OCI-LY7 (cell line): ENCODE data around the gene UEVLD. TPM values are rescaled to one million over a fixed set of nuclear protein-coding genes. Genes with fewer than 3 reads are reported as not detected.

Source experiments
- BruUV-seq: library from RNA; stranded (reverse); fragments of 400-500 nt; replicated peaks from 2 replicates; lab custom pipeline; 2021; lab: Mats Ljungman, UMichigan
- CTCF ChIA-PET: fragments of 300-600 bp; sonication (Branson Sonifier 250); formaldehyde crosslinking; loops from one replicate; lab custom pipeline; 2022; ENCODE audit warnings: antibody characterized with exemption; ENCODE audit not compliant: unreplicated experiment; lab: Charles Lee
- POLR2A ChIA-PET: fragments of 300-600 bp; sonication (Branson Sonifier 250); formaldehyde crosslinking; loops from one replicate; lab custom pipeline; 2022; ENCODE audit warnings: antibody characterized with exemption; lab: Charles Lee
- DNase-seq: peaks from one replicate; pipeline ENCODE4 v3.0.0-alpha.2; 2015; ENCODE audit warnings: low spot score
- H2AFZ ChIP-seq: fragments of 200-600 bp; sonication (generic), shearing (Covaris generic); 2 replicates; pipeline ENCODE4 v1.6.1; 2014; ENCODE audit warnings: mild to moderate bottlenecking, antibody characterized with exemption, low read length, moderate library complexity
- H3K27ac ChIP-seq: fragments of 200-600 bp; sonication (generic); 2 replicates; pipeline ENCODE4 v1.5.1; 2014; ENCODE audit warnings: mixed run types, low read depth, mild to moderate bottlenecking, moderate library complexity, low read length, inconsistent platforms; ENCODE audit not compliant: poor library complexity, severe bottlenecking
- H3K36me3 ChIP-seq: fragments of 200-600 bp; sonication (generic); 2 replicates; pipeline ENCODE4 v1.6.1; 2014; ENCODE audit warnings: mild to moderate bottlenecking, antibody characterized with exemption, low read length, moderate library complexity, mixed read lengths; ENCODE audit not compliant: insufficient read depth
- H3K4me1 ChIP-seq: fragments of 200-600 bp; sonication (generic); 2 replicates; pipeline ENCODE4 v1.5.1; 2014; ENCODE audit warnings: mild to moderate bottlenecking, low read length; ENCODE audit not compliant: insufficient read depth, poor library complexity, severe bottlenecking
- H3K4me2 ChIP-seq: fragments of 200-600 bp; sonication (generic); 2 replicates; pipeline ENCODE4 v1.6.1; 2014; ENCODE audit warnings: mild to moderate bottlenecking, low read length
- H3K4me3 ChIP-seq: fragments of 200-600 bp; sonication (generic); 2 replicates; pipeline ENCODE4 v1.5.1; 2014; ENCODE audit warnings: mild to moderate bottlenecking, low read depth, low read length; ENCODE audit not compliant: poor library complexity, severe bottlenecking
- H3K79me2 ChIP-seq: fragments of 200-600 bp; sonication (generic); 2 replicates; pipeline ENCODE4 v1.6.1; 2016; ENCODE audit warnings: low read depth, mild to moderate bottlenecking, low read length, moderate library complexity, mixed read lengths; ENCODE audit not compliant: insufficient read depth
- H3K9me2 ChIP-seq: fragments of 200-600 bp; sonication (generic); 2 replicates; pipeline ENCODE4 v1.6.1; 2016; ENCODE audit warnings: mild to moderate bottlenecking, low read length, mixed read lengths; ENCODE audit not compliant: insufficient read depth
- H3K9me3 ChIP-seq: fragments of 200-600 bp; sonication (generic); 2 replicates; pipeline ENCODE4 v1.6.1; 2014; ENCODE audit warnings: mild to moderate bottlenecking, mixed run types, low read length, mixed read lengths
- H4K20me1 ChIP-seq: fragments of 200-600 bp; sonication (generic); 2 replicates; pipeline ENCODE4 v1.6.1; 2014; ENCODE audit warnings: mild to moderate bottlenecking, antibody characterized with exemption, low read length, moderate library complexity, mixed read lengths; ENCODE audit not compliant: insufficient read depth
- CTCF ChIP-seq: fragments of 200-600 bp; sonication (generic); conservative IDR thresholded peaks from 2 replicates; pipeline ENCODE4 v1.5.1; 2014; ENCODE audit warnings: mild to moderate bottlenecking, antibody characterized with exemption, low read length, moderate library complexity, mixed read lengths
- EZH2phosphoT487 ChIP-seq: fragments of 200-600 bp; sonication (generic); IDR thresholded peaks from 2 replicates; pipeline ENCODE4 v1.6.1; 2018; ENCODE audit warnings: low read depth, borderline replicate concordance, mild to moderate bottlenecking, mixed run types, antibody characterized with exemption, low read length, moderate library complexity, mixed read lengths
- intact Hi-C: fragments of 100-400 bp; cut with micrococcal nuclease; formaldehyde crosslinking; loops from one replicate; pipeline ENCODE4 v1.10.0; 2022; ENCODE audit not compliant: unreplicated experiment
- total RNA-seq, 2 experiments: library from RNA; depleted of rRNA in 1 of 2; stranded (reverse); fragments of >200 nt in 1 of 2; shearing (Covaris generic) in 1 of 2; gene quantifications; 2 replicates each; pipeline ENCODE4 v1.2.3, GENCODE V29; 2014 to 2022

Gene UEVLD
- total RNA-seq, 2 experiments from 2014 or later = 1.5 to 3.5 TPM

DNA sequence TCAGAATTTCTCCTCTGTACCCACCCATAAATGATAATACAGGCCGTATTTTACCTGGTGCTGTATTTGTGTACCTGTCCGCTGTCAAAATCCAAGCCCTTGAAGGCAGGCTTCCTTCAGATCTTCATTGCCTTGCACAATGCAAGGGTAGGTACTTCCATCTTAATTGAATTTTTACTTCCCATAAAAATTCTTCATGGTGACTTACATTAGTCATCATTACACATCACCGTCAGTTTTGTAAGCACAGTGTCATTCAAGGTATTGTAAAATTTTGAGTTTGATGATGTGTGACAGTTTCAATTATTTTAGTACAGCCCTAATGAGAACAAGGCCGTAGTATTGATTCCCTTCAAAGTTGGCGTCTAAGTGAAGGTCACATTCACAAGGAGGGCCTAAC, 61.0 kb downstream of the UEVLD start:
- Histone ChIP-seq H3K36me3 (peaks cover 13% of the 10 kb centered on the region), H3K4me2 (peak overlapping the region; percentile 90), H3K4me1 (peaks cover 70% of the 10 kb centered on the region), H3K4me3 (peak overlapping the region; percentile 86), H4K20me1 (0 out of 2 replicates have a peak, but pooled peaks cover under 1% of the 10 kb centered on the region), H3K27ac (peak overlapping the region; percentile 87), H3K9me3 (no peaks in the 10 kb centered on the region), H3K79me2 (peaks cover 75% of the 10 kb centered on the region), H3K9me2 (no peaks in the 10 kb centered on the region), H2AFZ (peak overlapping the region; percentile 41; the same call in 1 of the 2 replicates)
- TF ChIP-seq EZH2phosphoT487 = no peak
- no peak for TF ChIP-seq CTCF
- CTCF ChIA-PET = no interaction called here
- peak; percentile 31 for DNase-seq
- POLR2A ChIA-PET = interaction anchor here (0.6 to 2.0 kb wide), 11 partner anchors 10 to 301 kb away, joined by 3 to 17 read pairs (median 3); partner anchors contain the start of genes GTF2H1, HPS5, LDHA and SPTY2D1
- BruUV-seq = no TSS peak
- intact Hi-C loops = loop anchor here (2.0 to 10.0 kb wide), 8 partner anchors 107 to 715 kb away; partner anchors contain the start of genes E2F8, GTF2H1, HPS5 and LDHA

GRCh38 chr11:18526521-18527296, 61.8 kb downstream of the UEVLD start, which contains the start of gene TSG101:
TSS of gene TSG101 (minus strand) at chr11:18526942. CDS start at chr11:18526816, 126 bp downstream.
- no peak for TF ChIP-seq CTCF
- no peak for TF ChIP-seq EZH2phosphoT487
- no peaks in the 10 kb centered on the region for H3K9me2 ChIP-seq
- peaks cover 5% of the 10 kb centered on the region; the same call in 1 of the 2 replicates for H4K20me1 ChIP-seq
- DNase-seq = peak; percentile 92
- CTCF ChIA-PET = interaction anchor here (0.6 kb wide), 2 partner anchors 113 to 219 kb away, joined by 3 to 14 read pairs; no protein-coding TSS in a partner anchor
- peaks cover 68% of the 10 kb centered on the region for H3K4me1 ChIP-seq
- peak within 1 kb of the TSS; percentile 86 for H3K4me3 ChIP-seq
- H3K4me2 ChIP-seq = peak within 1 kb of the TSS; percentile 90
- H3K36me3 ChIP-seq = peaks cover 21% of the 10 kb centered on the region
- intact Hi-C loops = loop anchor here (2.0 to 10.0 kb wide), 8 partner anchors 108 to 716 kb away; partner anchors contain the start of genes E2F8, GTF2H1, HPS5 and LDHA
- H3K9me3 ChIP-seq = no peaks in the 10 kb centered on the region
- POLR2A ChIA-PET = interaction anchor here (0.5 to 2.1 kb wide), 22 partner anchors 9 to 1779 kb away, joined by 3 to 17 read pairs (median 4); partner anchors contain the start of genes GTF2H1, HPS5, LDHA and SPTY2D1
- no TSS peak for BruUV-seq
- peaks cover 75% of the 10 kb centered on the region for H3K79me2 ChIP-seq
- H2AFZ ChIP-seq = peak within 1 kb of the TSS; percentile 41; the same call in 1 of the 2 replicates
- H3K27ac ChIP-seq = peak within 1 kb of the TSS; percentile 87
